LNCAP (cell line): ENCODE data around the gene MRPS27.

Experiments
- CTCF ChIP-seq: fragments of 450-650 bp; IDR thresholded peaks from 2 replicates; pipeline ENCODE4 v1.5.1; 2017; ENCODE audit warnings: mild to moderate bottlenecking

The MRPS27 gene

GRCh38 chr5:72319976-72320752 lies at the start of gene MRPS27, which contains the start of gene PTCD2:
Gene MRPS27, minus strand, starts transcription at chr5:72320240. Its CDS starts 19 bp downstream, at chr5:72320221.
Gene PTCD2, plus strand, starts transcription at chr5:72320373. Its CDS starts 10 bp downstream, at chr5:72320383.
- TF ChIP-seq CTCF: peak; percentile 13; the same call in 1 of the 2 replicates

DNA sequence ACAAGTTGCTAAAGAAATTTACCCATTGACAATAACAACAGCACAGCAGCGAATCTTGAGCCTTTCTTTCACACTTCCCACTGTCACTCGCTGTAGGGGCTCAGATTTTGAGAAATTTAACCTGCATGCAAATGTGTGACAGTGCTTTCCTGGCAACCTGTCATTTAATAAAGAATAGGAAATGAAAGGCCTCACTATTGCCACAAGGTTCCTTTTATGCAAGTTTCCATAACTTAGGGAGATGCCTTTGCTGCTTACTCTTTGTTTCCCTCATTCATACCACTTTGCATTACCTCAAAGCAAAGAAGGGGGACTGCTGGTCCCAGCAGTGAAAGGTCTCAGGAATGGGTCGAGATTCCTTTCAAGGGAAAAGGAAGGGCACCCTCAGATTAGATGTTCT lies 49.7 kb upstream of the MRPS27 start:
- TF ChIP-seq CTCF: no peak

DNA sequence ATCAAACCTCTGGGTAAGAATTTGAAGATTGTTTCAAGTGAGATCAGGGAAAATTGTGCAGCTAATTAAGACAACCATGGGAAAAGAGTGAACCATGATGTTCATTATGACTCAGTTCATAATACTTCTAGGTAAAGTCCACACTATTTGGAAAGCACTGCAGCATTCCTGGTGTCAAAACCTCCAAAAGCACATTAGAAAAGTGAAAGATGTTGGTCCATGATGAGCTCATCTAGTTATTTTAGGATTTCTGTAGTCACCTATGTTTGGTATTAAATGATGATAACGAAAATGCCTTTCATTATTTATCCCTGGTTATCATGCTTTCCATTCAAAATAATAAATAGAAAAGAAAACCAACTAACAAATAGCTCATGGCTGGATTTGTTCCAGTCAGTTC lies 49.3 kb upstream of the MRPS27 start:
- TF ChIP-seq CTCF: no peak

DNA sequence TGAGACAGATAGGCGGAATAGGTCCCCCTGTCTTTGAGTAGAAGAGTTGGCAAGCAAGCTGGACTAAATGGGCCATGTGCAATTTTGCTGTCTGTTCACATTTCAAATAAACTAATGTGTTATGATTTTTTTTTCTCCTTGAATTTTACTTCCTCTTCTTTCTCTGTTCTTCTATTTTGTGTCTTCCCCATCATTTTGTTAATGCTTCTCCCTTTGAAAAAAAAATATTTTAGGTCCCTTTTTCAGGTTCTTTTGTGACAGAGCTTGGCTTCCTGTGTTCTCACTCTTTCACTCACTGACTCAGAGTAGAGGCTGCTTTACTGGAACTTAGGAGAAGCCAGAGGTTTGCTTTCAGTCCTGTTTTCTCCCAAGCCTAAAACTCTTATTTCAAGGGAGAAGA lies 48.2 kb upstream of the MRPS27 start:
- TF ChIP-seq CTCF: no peak

GRCh38 chr5:72366324-72366976 lies 46.4 kb upstream of the MRPS27 start:
- TF ChIP-seq CTCF: peak; percentile 83

DNA sequence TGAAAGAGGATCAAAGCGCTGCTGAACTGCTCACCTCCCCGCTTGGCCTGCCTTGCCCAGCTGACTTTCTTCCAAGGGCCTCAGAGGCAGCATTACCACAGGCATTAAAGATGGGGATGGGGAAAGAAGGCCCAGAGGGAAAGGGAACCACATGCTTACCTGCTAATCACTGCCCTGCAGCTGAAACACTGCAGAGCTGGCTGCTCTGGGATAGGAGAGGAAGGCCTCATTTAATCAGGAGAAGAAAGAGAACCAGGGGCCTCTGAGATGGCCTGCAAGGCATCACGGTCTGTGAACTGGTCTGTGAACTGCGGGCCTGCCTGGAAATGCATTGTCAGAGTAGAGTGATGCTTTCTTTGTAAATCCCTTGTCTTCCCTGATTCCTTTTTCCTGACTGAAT lies 44.9 kb upstream of the MRPS27 start:
- no peak for TF ChIP-seq CTCF

DNA sequence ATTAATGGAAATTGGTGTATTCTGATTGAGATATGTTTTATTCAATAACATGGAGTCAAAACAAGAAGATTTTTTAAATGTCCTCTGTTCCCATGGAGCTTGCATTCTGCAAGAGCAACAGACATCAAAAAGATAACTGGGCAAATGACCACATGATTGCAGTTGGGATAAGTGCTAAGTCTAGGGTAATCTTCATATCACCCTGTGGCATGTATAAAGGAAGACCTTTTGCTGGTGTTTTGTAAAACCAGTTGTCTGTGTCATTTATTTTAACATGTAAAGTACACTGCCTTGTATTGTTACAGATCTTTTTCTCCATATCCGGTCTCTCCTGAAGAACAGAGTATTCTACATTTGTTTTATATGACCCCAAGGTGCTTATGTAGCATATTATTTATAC lies 44.1 kb upstream of the MRPS27 start:
- no peak for TF ChIP-seq CTCF
